ENCODE measurements around the gene ARRDC1.
"Not testable (repeated sequence)": the region's sequence is repeated elsewhere in the genome, so short reads cannot be mapped to it uniquely, and the experiment has no call there.

GRCh38 chr9:137622211-137622610, 16.7 kb downstream of the ARRDC1 start:
- TF ChIP-seq CTCF (IDR thresholded peaks at IDR 0.05); POLR2AphosphoS5 (IDR thresholded peaks at IDR 0.05; ENCODE audit: low read depth, low read length); EP300 (IDR thresholded peaks at IDR 0.05; ENCODE audit: borderline replicate concordance in 1 of 2, low read depth in 1 of 2, low read length in 1 of 2); REST (IDR thresholded peaks at IDR 0.05; ENCODE audit: low read depth, low read length); RCOR1 (IDR thresholded peaks at IDR 0.05; ENCODE audit: low read length); TAF1 (IDR thresholded peaks at IDR 0.05; ENCODE audit: borderline replicate concordance, low read depth, low read length); YY1 (IDR thresholded peaks at IDR 0.05; ENCODE audit: low read depth); USF2 (IDR thresholded peaks at IDR 0.05; ENCODE audit: borderline replicate concordance, low read depth, low read length); GABPA (IDR thresholded peaks at IDR 0.05; ENCODE audit: low read depth): not testable (repeated sequence)
